ENCODE data around the gene SDK1.

DNA sequence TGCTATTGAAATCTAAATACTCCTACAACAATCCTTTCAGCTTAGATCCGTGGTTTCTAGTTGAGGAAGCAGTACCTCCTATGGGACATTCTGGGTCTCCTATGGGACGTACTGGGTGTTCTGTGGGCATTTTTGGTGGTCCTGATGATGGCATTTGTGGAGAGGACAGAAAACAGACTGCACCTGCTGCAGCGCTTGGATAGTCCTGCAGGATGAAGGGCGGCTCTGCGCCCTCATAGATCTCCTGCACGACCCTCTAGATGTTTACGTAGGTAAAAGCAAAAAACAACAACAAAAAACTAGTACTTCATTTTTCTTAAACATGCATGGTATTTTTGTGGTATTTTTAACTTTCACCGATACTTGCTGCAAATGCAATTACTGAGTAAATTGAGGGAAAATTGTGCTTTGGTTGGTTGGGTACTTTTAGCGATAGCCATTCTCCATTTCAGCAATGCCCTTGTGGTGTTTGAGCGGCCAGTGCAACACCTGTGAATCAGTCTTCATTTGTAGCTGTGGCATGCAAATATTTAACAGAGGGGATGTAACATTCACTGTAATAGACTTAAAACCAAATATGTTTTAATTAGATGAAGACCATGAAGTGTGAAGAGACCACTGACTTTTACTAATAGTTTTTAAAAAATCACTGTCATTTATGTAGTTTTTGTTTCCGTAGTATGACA is 461.2 kb downstream of the SDK1 start:
- TF ChIP-seq, protein P1, sequence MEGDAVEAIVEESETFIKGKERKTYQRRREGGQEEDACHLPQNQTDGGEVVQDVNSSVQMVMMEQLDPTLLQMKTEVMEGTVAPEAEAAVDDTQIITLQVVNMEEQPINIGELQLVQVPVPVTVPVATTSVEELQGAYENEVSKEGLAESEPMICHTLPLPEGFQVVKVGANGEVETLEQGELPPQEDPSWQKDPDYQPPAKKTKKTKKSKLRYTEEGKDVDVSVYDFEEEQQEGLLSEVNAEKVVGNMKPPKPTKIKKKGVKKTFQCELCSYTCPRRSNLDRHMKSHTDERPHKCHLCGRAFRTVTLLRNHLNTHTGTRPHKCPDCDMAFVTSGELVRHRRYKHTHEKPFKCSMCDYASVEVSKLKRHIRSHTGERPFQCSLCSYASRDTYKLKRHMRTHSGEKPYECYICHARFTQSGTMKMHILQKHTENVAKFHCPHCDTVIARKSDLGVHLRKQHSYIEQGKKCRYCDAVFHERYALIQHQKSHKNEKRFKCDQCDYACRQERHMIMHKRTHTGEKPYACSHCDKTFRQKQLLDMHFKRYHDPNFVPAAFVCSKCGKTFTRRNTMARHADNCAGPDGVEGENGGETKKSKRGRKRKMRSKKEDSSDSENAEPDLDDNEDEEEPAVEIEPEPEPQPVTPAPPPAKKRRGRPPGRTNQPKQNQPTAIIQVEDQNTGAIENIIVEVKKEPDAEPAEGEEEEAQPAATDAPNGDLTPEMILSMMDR (IDR thresholded peaks at IDR 0.05) = no peak
- TF ChIP-seq POLR2A (IDR thresholded peaks at IDR 0.05) = no peak
